M059J (cell line): ENCODE data around the gene LRRC36. TPM values are rescaled to one million over a fixed set of nuclear protein-coding genes. Genes with fewer than 3 reads are reported as not detected.
A peak's percentile ranks its signal among the peaks of the same experiment; 100 is the strongest.

Experiments used
- DNase-seq: peaks from one replicate; pipeline ENCODE4 v3.0.0-alpha.2; 2012; ENCODE audit warnings: low read depth
- total RNA-seq: library from RNA; depleted of rRNA; stranded (reverse); fragments of >200 nt; shearing (Covaris generic); gene quantifications from 2 replicates; pipeline ENCODE4 v1.2.3, GENCODE V29; 2014; rRNA removed

Gene LRRC36
- total RNA-seq: 0.34 and 0.99 TPM in 2 replicates

GRCh38 chr16:67326472-67327309 lies at the start of gene LRRC36, which contains the start of gene KCTD19:
Gene LRRC36 (plus strand): TSS chr16:67326815. CDS start chr16:67326863, 48 bp downstream.
Gene KCTD19 (minus strand): TSS chr16:67326741. CDS start chr16:67326707, 34 bp downstream.
- peak; percentile 55 for DNase-seq

GRCh38 chr16:67277294-67277998 lies 49.2 kb upstream of the LRRC36 start:
- peak; percentile 99 for DNase-seq

- DNase-seq: peak; percentile 87
Measured at GRCh38 chr16:67277999-67278772, 48.4 kb upstream of the LRRC36 start.

GRCh38 chr16:67278773-67279295 lies 47.8 kb upstream of the LRRC36 start:
- no peak for DNase-seq

- no peak for DNase-seq
Measured at GRCh38 chr16:67279296-67280089, 47.1 kb upstream of the LRRC36 start, which contains the start of gene PLEKHG4. Gene PLEKHG4 (plus strand): TSS chr16:67279532. CDS start chr16:67280045, 513 bp downstream.

- DNase-seq: no peak
Measured at GRCh38 chr16:67280090-67281015, 46.3 kb upstream of the LRRC36 start.

GRCh38 chr16:67281536-67282446 lies 44.8 kb upstream of the LRRC36 start:
- no peak for DNase-seq

GRCh38 chr16:67282447-67282805 lies 44.2 kb upstream of the LRRC36 start:
- no peak for DNase-seq

GRCh38 chr16:67283039-67283825 lies 43.4 kb upstream of the LRRC36 start:
- DNase-seq: peak; percentile 49

- DNase-seq: no peak
Measured at GRCh38 chr16:67283826-67284555, 42.6 kb upstream of the LRRC36 start.

- peak; percentile 50 for DNase-seq
Measured at GRCh38 chr16:67284699-67285646, 41.6 kb upstream of the LRRC36 start.

GRCh38 chr16:67286441-67287235 lies 40.0 kb upstream of the LRRC36 start:
- DNase-seq: peak; percentile 80

GRCh38 chr16:67287960-67288359 lies 38.7 kb upstream of the LRRC36 start:
- no peak for DNase-seq

- DNase-seq: no peak
Measured at GRCh38 chr16:67291461-67291860, 35.2 kb upstream of the LRRC36 start.

GRCh38 chr16:67294171-67294757 lies 32.4 kb upstream of the LRRC36 start:
- no peak for DNase-seq
